T-helper 17 cell (primary cell): ENCODE measurements around the gene ZCCHC3. TPM values are rescaled to one million over a fixed set of nuclear protein-coding genes. Genes with fewer than 3 reads are reported as not detected.
"Not testable (repeated sequence)": the region's sequence is repeated elsewhere in the genome, so short reads cannot be mapped to it uniquely, and the experiment has no call there.

Experiments
- ATAC-seq: fragments of 150-1000 bp; cut with Tn5 transposase; 2 replicates; pipeline ENCODE4 v1.10.0; 2021; ENCODE audit warnings: mild to moderate bottlenecking, moderate library complexity
- DNase-seq, 3 donors: peaks; one replicate each; pipeline versions ENCODE4 v3.0.0 to v3.0.0-alpha.2; 2020 to 2021
- H3K9me3 ChIP-seq: one replicate; pipeline ENCODE4 v1.7.0; 2013; ENCODE audit warnings: low read length, mild to moderate bottlenecking; ENCODE audit not compliant: control insufficient read depth, poor library complexity, severe bottlenecking
- H3K27ac Mint-ChIP-seq: one replicate; pipeline ENCODE4 v1.8.0; 2022; ENCODE audit warnings: mild to moderate bottlenecking, moderate library complexity, mixed read lengths
- H3K27me3 Mint-ChIP-seq: one replicate; pipeline ENCODE4 v1.8.0; 2022; ENCODE audit warnings: mixed read lengths
- H3K36me3 Mint-ChIP-seq: one replicate; pipeline ENCODE4 v1.8.0; 2022; ENCODE audit warnings: low read depth, mixed read lengths
- H3K4me1 Mint-ChIP-seq: one replicate; pipeline ENCODE4 v1.8.0; 2022; ENCODE audit warnings: mild to moderate bottlenecking, mixed read lengths
- H3K4me3 Mint-ChIP-seq: one replicate; pipeline ENCODE4 v1.8.0; 2022; ENCODE audit warnings: mild to moderate bottlenecking, moderate library complexity, mixed read lengths
- total RNA-seq, 4 donors: library from RNA in 2 of 4; stranded (reverse) in 2 of 4; gene quantifications; one replicate each; pipeline ENCODE4 v1.2.3 and lab custom pipeline; 2022 to 2026

The ZCCHC3 gene
- total RNA-seq, 2 donors from 2014 or later = 15.6 to 18.9 TPM

- Mint-ChIP-seq H3K27me3 (no peaks in the 10 kb centered on the region), H3K4me1 (peaks cover 13% of the 10 kb centered on the region), H3K36me3 (no peaks in the 10 kb centered on the region), H3K27ac (no peak overlapping the region), H3K4me3 (peak overlapping the region; percentile 72)
- H3K9me3 ChIP-seq = no peaks in the 10 kb centered on the region
- DNase-seq (no peak), ATAC-seq (no peak)
Measured at GRCh38 chr20:328027-328974, 30.9 kb downstream of the ZCCHC3 start.

DNA sequence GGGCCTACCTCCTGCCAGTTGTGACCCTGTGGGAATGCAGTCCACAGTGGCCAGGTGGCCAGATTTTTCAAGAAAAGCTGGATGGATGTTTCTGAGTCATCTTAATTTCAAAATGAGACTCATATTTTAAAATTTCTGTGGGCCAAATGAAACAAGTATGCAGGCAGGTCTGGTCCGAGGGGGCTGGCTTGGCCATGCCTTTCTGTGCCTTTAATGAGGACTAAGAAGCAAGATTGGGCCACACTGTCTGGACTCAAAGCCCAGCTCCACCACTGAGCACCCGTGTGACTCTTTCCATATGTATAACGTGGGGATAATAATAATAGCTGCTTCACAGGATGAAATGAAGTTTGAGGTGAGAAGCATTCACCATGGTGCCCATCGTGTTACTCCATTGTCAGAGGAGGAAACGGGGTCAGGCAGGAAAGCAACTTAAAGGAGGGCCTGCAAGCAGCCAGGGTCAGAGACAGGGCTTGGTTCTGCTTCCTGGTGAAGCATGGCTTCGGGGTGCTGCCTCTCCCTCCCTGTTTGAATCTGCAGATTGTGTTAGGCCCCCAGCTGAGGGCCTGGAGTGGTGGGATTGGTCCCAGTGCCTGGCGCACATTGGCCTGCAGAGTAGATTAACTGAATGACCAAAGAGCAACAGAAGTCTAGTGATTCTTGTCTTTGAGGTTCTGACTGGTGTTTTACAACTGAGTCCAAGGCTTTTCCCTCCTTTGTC, 31.8 kb downstream of the ZCCHC3 start:
- no peaks in the 10 kb centered on the region for H3K9me3 ChIP-seq
- no peak for ATAC-seq
- Mint-ChIP-seq H3K27ac (no peak overlapping the region), H3K27me3 (no peaks in the 10 kb centered on the region), H3K4me3 (no peak overlapping the region), H3K36me3 (no peaks in the 10 kb centered on the region), H3K4me1 (peaks cover 13% of the 10 kb centered on the region)
- DNase-seq = no peak

GRCh38 chr20:329851-330232, 32.5 kb downstream of the ZCCHC3 start:
- DNase-seq = no peak
- H3K27ac Mint-ChIP-seq = no peak overlapping the region
- peaks cover 13% of the 10 kb centered on the region for H3K4me1 Mint-ChIP-seq
- ATAC-seq = no peak
- H3K27me3 Mint-ChIP-seq = no peaks in the 10 kb centered on the region
- H3K4me3 Mint-ChIP-seq = peak overlapping the region; percentile 56
- no peaks in the 10 kb centered on the region for H3K9me3 ChIP-seq
- H3K36me3 Mint-ChIP-seq = no peaks in the 10 kb centered on the region

GRCh38 chr20:330233-331149, 33.1 kb downstream of the ZCCHC3 start:
- peak; percentile 58 for ATAC-seq
- no peak overlapping the region for H3K27ac Mint-ChIP-seq
- no peaks in the 10 kb centered on the region for H3K36me3 Mint-ChIP-seq
- H3K9me3 ChIP-seq = no peaks in the 10 kb centered on the region
- H3K4me1 Mint-ChIP-seq = peaks cover 10% of the 10 kb centered on the region
- DNase-seq = peak in 2 of 3 donors; percentile 40 to 51
- H3K27me3 Mint-ChIP-seq = no peaks in the 10 kb centered on the region
- H3K4me3 Mint-ChIP-seq = peak overlapping the region; percentile 56

- H3K27ac Mint-ChIP-seq = no peak overlapping the region
- H3K4me1 Mint-ChIP-seq = peaks cover 6% of the 10 kb centered on the region
Measured at GRCh38 chr20:334578-334977, 37.2 kb downstream of the ZCCHC3 start.

GRCh38 chr20:336040-336439, 38.7 kb downstream of the ZCCHC3 start:
- H3K27me3 Mint-ChIP-seq, H3K27ac Mint-ChIP-seq, ATAC-seq, DNase-seq, H3K36me3 Mint-ChIP-seq, H3K9me3 ChIP-seq, H3K4me1 Mint-ChIP-seq, H3K4me3 Mint-ChIP-seq: not testable (repeated sequence)

More at GRCh38 chr20:334578-334977, 37.2 kb downstream of the ZCCHC3 start:
- Mint-ChIP-seq H3K4me3 (no peak overlapping the region), H3K27me3 (no peaks in the 10 kb centered on the region), H3K36me3 (no peaks in the 10 kb centered on the region)
- H3K9me3 ChIP-seq = no peaks in the 10 kb centered on the region
- ATAC-seq (no peak), DNase-seq (no peak)

- H3K4me1 Mint-ChIP-seq = peaks cover 9% of the 10 kb centered on the region
- DNase-seq = no peak
- no peaks in the 10 kb centered on the region for H3K27me3 Mint-ChIP-seq
- no peak overlapping the region for H3K4me3 Mint-ChIP-seq
- peaks cover 3% of the 10 kb centered on the region for H3K36me3 Mint-ChIP-seq
- ATAC-seq = no peak
- no peaks in the 10 kb centered on the region for H3K9me3 ChIP-seq
- H3K27ac Mint-ChIP-seq = no peak overlapping the region
Measured at GRCh38 chr20:341682-342081, 44.3 kb downstream of the ZCCHC3 start.

DNA sequence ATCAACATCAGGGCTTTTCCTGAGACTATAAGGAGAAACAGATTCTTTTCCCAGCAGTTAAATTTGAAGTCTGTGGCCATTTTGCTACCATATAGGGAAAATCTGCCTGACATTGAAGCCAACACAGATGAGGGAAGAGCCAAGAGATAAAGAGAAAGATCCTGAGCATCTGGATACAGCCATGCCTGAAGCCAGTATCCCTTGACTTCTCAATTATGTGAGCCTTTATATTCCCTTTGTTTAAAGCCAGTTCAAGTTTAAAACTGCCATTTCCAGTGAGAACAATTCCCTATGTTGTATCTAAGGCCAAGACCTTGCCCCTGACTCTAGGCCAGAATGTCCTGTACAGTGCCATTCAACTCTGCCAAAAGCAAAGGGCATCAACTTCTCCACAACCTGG, 45.7 kb downstream of the ZCCHC3 start:
- Mint-ChIP-seq H3K27me3 (no peaks in the 10 kb centered on the region), H3K36me3 (peaks cover 3% of the 10 kb centered on the region), H3K27ac (no peak overlapping the region), H3K4me3 (no peak overlapping the region), H3K4me1 (peaks cover 10% of the 10 kb centered on the region)
- H3K9me3 ChIP-seq = no peaks in the 10 kb centered on the region
- ATAC-seq (no peak), DNase-seq (no peak)

DNA sequence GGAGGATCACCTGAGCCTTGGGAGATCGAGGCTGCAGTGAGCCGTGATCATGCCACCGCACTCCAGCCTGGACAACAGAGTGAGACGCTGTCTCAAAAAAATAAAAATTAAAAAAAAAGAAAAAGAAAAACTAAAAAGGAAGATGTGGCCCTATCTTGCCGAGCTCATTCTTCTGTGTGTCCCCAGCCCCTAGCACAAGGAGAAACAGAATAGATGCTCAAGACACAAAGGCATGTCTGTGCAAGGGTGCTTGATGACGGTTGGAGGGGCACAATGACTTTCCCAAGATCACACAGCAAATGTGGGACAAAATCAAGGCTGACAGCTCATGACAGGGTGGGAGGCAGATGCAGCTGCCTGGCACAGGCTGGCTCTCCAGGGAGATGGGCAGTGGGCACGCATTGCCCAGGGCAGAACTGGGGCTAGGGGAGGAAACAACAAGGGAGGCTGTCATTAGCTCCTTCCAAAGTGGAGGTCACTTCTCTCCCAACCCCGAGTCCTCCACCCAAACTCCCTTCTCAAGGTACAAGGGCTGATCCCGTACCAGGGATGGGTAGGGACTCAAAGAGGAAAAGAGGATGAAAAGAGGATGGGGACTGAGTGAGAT, 48.8 kb downstream of the ZCCHC3 start:
- DNase-seq = no peak
- H3K9me3 ChIP-seq = no peaks in the 10 kb centered on the region
- Mint-ChIP-seq H3K27me3 (peaks cover 6% of the 10 kb centered on the region), H3K36me3 (peaks cover 7% of the 10 kb centered on the region), H3K4me1 (peaks cover 13% of the 10 kb centered on the region), H3K27ac (peak overlapping the region; percentile 73), H3K4me3 (peak overlapping the region; percentile 99)
- no peak for ATAC-seq

GRCh38 chr20:346640-347316, 49.4 kb downstream of the ZCCHC3 start, which contains the start of gene NRSN2:
NRSN2 (plus strand) TSS chr20:347111; CDS start chr20:349644, 2,533 bp downstream.
- Mint-ChIP-seq H3K4me1 (peaks cover 13% of the 10 kb centered on the region), H3K36me3 (peaks cover 7% of the 10 kb centered on the region), H3K27ac (peak within 1 kb of the TSS; percentile 76), H3K4me3 (peak within 1 kb of the TSS; percentile 99), H3K27me3 (peaks cover 6% of the 10 kb centered on the region)
- DNase-seq (no peak), ATAC-seq (peak; percentile 39)
- no peaks in the 10 kb centered on the region for H3K9me3 ChIP-seq

GRCh38 chr20:347317-347639, 49.9 kb downstream of the ZCCHC3 start:
- ATAC-seq (peak; percentile 11), DNase-seq (no peak)
- Mint-ChIP-seq H3K27ac (no peak overlapping the region), H3K4me1 (peaks cover 16% of the 10 kb centered on the region), H3K36me3 (peaks cover 7% of the 10 kb centered on the region), H3K27me3 (peaks cover 6% of the 10 kb centered on the region), H3K4me3 (peak overlapping the region; percentile 99)
- H3K9me3 ChIP-seq = no peaks in the 10 kb centered on the region
